ENCODE results near the gene ZNF383. TPM values are rescaled to one million over a fixed set of nuclear protein-coding genes. Genes with fewer than 3 reads are reported as not detected.
"Not testable (repeated sequence)": the region's sequence is repeated elsewhere in the genome, so short reads cannot be mapped to it uniquely, and the experiment has no call there.

ZNF383 gene
- total and polyA plus RNA-seq, 4 donors = 1.1 to 3.2 (median 2.4) TPM

GRCh38 chr19:37280656-37281055, 62.6 kb downstream of the ZNF383 start:
- not testable (repeated sequence) for DNase-seq (ENCODE audit: low spot score); H3K27ac ChIP-seq (ENCODE audit: low read depth in 1 of 2, low read length in 2 of 2); H3K9me3 ChIP-seq (ENCODE audit: control insufficient read depth in 4 of 4, low read length in 3 of 4); H3K4me1 ChIP-seq (ENCODE audit: control insufficient read depth in 4 of 4, insufficient read depth in 4 of 4, low read length in 3 of 4); H3K36me3 ChIP-seq (ENCODE audit: control insufficient read depth in 4 of 4, insufficient read depth in 3 of 4, low read depth in 1 of 4, low read length in 3 of 4); H3K9ac ChIP-seq (ENCODE audit: low read depth in 1 of 2, low read length in 2 of 2); H3K27me3 ChIP-seq (ENCODE audit: control insufficient read depth in 4 of 4, insufficient read depth in 4 of 4, low read length in 3 of 4); H3K4me3 ChIP-seq (ENCODE audit: low read depth in 1 of 3, low read length in 3 of 3)
- 96% methylated on average over 20 of the region's 30 CpGs for WGBS

GRCh38 chr19:37284020-37284419, 66.0 kb downstream of the ZNF383 start:
- DNase-seq (ENCODE audit: low spot score); H3K9me3 ChIP-seq (ENCODE audit: control insufficient read depth in 4 of 4, low read length in 3 of 4): not testable (repeated sequence)
- 96% methylated on average over 16 of the region's 37 CpGs for WGBS

GRCh38 chr19:37289229-37289628, 71.2 kb downstream of the ZNF383 start:
- not testable (repeated sequence) for DNase-seq (ENCODE audit: low spot score); H3K4me3 ChIP-seq (ENCODE audit: low read depth in 1 of 3, low read length in 3 of 3); H3K4me1 ChIP-seq (ENCODE audit: control insufficient read depth in 4 of 4, insufficient read depth in 4 of 4, low read length in 3 of 4); H3K36me3 ChIP-seq (ENCODE audit: control insufficient read depth in 4 of 4, insufficient read depth in 3 of 4, low read depth in 1 of 4, low read length in 3 of 4); H3K27ac ChIP-seq (ENCODE audit: low read depth in 1 of 2, low read length in 2 of 2); H3K27me3 ChIP-seq (ENCODE audit: control insufficient read depth in 4 of 4, insufficient read depth in 4 of 4, low read length in 3 of 4); H3K9ac ChIP-seq (ENCODE audit: low read depth in 1 of 2, low read length in 2 of 2)
- peaks cover 0 to 12% (median 4%) of the 10 kb centered on the region in 4 donors for H3K9me3 ChIP-seq (ENCODE audit: control insufficient read depth in 4 of 4, low read length in 3 of 4)
- 94% methylated on average over 29 of the region's 39 CpGs for WGBS

More at GRCh38 chr19:37284020-37284419, 66.0 kb downstream of the ZNF383 start:
- H3K4me3 ChIP-seq (ENCODE audit: low read depth in 1 of 3, low read length in 3 of 3); H3K27me3 ChIP-seq (ENCODE audit: control insufficient read depth in 4 of 4, insufficient read depth in 4 of 4, low read length in 3 of 4); H3K27ac ChIP-seq (ENCODE audit: low read depth in 1 of 2, low read length in 2 of 2); H3K36me3 ChIP-seq (ENCODE audit: control insufficient read depth in 4 of 4, insufficient read depth in 3 of 4, low read depth in 1 of 4, low read length in 3 of 4); H3K9ac ChIP-seq (ENCODE audit: low read depth in 1 of 2, low read length in 2 of 2); H3K4me1 ChIP-seq (ENCODE audit: control insufficient read depth in 4 of 4, insufficient read depth in 4 of 4, low read length in 3 of 4): not testable (repeated sequence)

- H3K36me3 ChIP-seq (ENCODE audit: control insufficient read depth in 4 of 4, insufficient read depth in 3 of 4, low read depth in 1 of 4, low read length in 3 of 4); H3K9ac ChIP-seq (ENCODE audit: low read depth in 1 of 2, low read length in 2 of 2); H3K27ac ChIP-seq (ENCODE audit: low read depth in 1 of 2, low read length in 2 of 2); H3K27me3 ChIP-seq (ENCODE audit: control insufficient read depth in 4 of 4, insufficient read depth in 4 of 4, low read length in 3 of 4); H3K4me1 ChIP-seq (ENCODE audit: control insufficient read depth in 4 of 4, insufficient read depth in 4 of 4, low read length in 3 of 4); DNase-seq (ENCODE audit: low spot score): not testable (repeated sequence)
- H3K9me3 ChIP-seq (ENCODE audit: control insufficient read depth in 4 of 4, low read length in 3 of 4) = peaks cover 0 to 13% (median 5%) of the 10 kb centered on the region in 4 donors
- WGBS = 94% methylated on average over 51 of the region's 63 CpGs
- H3K4me3 ChIP-seq (ENCODE audit: low read depth in 1 of 3, low read length in 3 of 3) = peak overlapping the region in 2 of 3 donors; percentile 9 to 70
These were observed 75.3 kb downstream of the ZNF383 start for GRCh38 chr19:37292998-37293939.

GRCh38 chr19:37294246-37294645, 76.2 kb downstream of the ZNF383 start:
- not testable (repeated sequence) for H3K4me1 ChIP-seq (ENCODE audit: control insufficient read depth in 4 of 4, insufficient read depth in 4 of 4, low read length in 3 of 4); DNase-seq (ENCODE audit: low spot score); H3K27me3 ChIP-seq (ENCODE audit: control insufficient read depth in 4 of 4, insufficient read depth in 4 of 4, low read length in 3 of 4); H3K36me3 ChIP-seq (ENCODE audit: control insufficient read depth in 4 of 4, insufficient read depth in 3 of 4, low read depth in 1 of 4, low read length in 3 of 4); H3K27ac ChIP-seq (ENCODE audit: low read depth in 1 of 2, low read length in 2 of 2); H3K9ac ChIP-seq (ENCODE audit: low read depth in 1 of 2, low read length in 2 of 2)
- Histone ChIP-seq H3K9me3 (ENCODE audit: control insufficient read depth in 4 of 4, low read length in 3 of 4) (peaks cover 0 to 11% (median 5%) of the 10 kb centered on the region in 4 donors), H3K4me3 (ENCODE audit: low read depth in 1 of 3, low read length in 3 of 3) (peak overlapping the region in 1 of 3 donors; percentile 47)
- 97% methylated on average over 20 of the region's 39 CpGs for WGBS

Other genes with a start within 250 kb of the ZNF383 start
- 1 to 10 TPM; 4.4 to 5.2 TPM for gene ZNF420, start 139.8 kb upstream of the ZNF383 start, total RNA-seq
- gene ZNF420, start 139.8 kb upstream of the ZNF383 start, polyA plus RNA-seq = 1 to 10 TPM; 2.0 to 2.3 TPM
- gene ZNF585A, start 45.5 kb upstream of the ZNF383 start, total RNA-seq = 1 to 10 TPM; 1.9 to 4.2 TPM
- gene ZNF585A, start 45.5 kb upstream of the ZNF383 start, polyA plus RNA-seq = 1 to 10 TPM; 3.0 to 3.5 TPM
- 1 to 10 TPM; 4.4 to 8.8 TPM for gene ZNF585B, start 7.7 kb upstream of the ZNF383 start, total RNA-seq
- 1 to 10 TPM in 1 of 2 donors, under 1 TPM in 1; 0.74 to 1.6 TPM for gene ZNF585B, start 7.7 kb upstream of the ZNF383 start, polyA plus RNA-seq
- 1 to 10 TPM; 2.7 to 4.2 TPM for gene ZNF527, start 152.9 kb downstream of the ZNF383 start, total RNA-seq
- gene ZNF527, start 152.9 kb downstream of the ZNF383 start, polyA plus RNA-seq = 1 to 10 TPM in 1 of 2 donors, under 1 TPM in 1; 0.79 to 1.4 TPM
- 1 to 10 TPM; 1.5 to 6.2 TPM for gene ZNF569, start 249.2 kb downstream of the ZNF383 start, total RNA-seq
- gene ZNF569, start 249.2 kb downstream of the ZNF383 start, polyA plus RNA-seq = 1 to 10 TPM in 1 of 2 donors, under 1 TPM in 1; 0.90 to 1.2 TPM